GM19025 (cell line): ENCODE data around the gene PNO1.

Experiments used
- ATAC-seq: cut with Tn5 transposase; IDR thresholded peaks from one replicate; pipeline ENCODE4 v1.9.1; 2021; ENCODE audit warnings: mild to moderate bottlenecking, low read depth, moderate library complexity; ENCODE audit not compliant: unreplicated experiment

PNO1 gene

GRCh38 chr2:68190991-68191731 is 33.5 kb downstream of the PNO1 start:
- ATAC-seq, result no peak

- no peak for ATAC-seq
Measured at GRCh38 chr2:68193144-68193543, 35.5 kb downstream of the PNO1 start.

- ATAC-seq, result no peak
Measured at GRCh38 chr2:68193787-68194372, 36.2 kb downstream of the PNO1 start.

- no peak for ATAC-seq
Measured at GRCh38 chr2:68195096-68195495, 37.4 kb downstream of the PNO1 start.

GRCh38 chr2:68196120-68196716 is 38.5 kb downstream of the PNO1 start:
- ATAC-seq, result no peak

- ATAC-seq, result no peak
Measured at GRCh38 chr2:68200157-68200787, 42.6 kb downstream of the PNO1 start.

GRCh38 chr2:68203587-68203986 is 45.9 kb downstream of the PNO1 start:
- ATAC-seq, result peak; percentile 93

- ATAC-seq, result no peak
Measured at GRCh38 chr2:68206793-68207192, 49.1 kb downstream of the PNO1 start.

- ATAC-seq, result peak; percentile 85
Measured at GRCh38 chr2:68214381-68214780, 56.7 kb downstream of the PNO1 start.

GRCh38 chr2:68216454-68217310 is 59.0 kb downstream of the PNO1 start:
- no peak for ATAC-seq

- no peak for ATAC-seq
Measured at GRCh38 chr2:68217729-68218128, 60.0 kb downstream of the PNO1 start.

- no peak for ATAC-seq
Measured at GRCh38 chr2:68218343-68218901, 60.7 kb downstream of the PNO1 start.

- ATAC-seq, result no peak
Measured at GRCh38 chr2:68222287-68222686, 64.6 kb downstream of the PNO1 start.

- no peak for ATAC-seq
Measured at GRCh38 chr2:68223419-68223818, 65.7 kb downstream of the PNO1 start.

- ATAC-seq, result peak; percentile 54
Measured at GRCh38 chr2:68225119-68225632, 67.5 kb downstream of the PNO1 start.
